GM19240 (cell line): ENCODE results near the gene MAT2A.
"Not testable (repeated sequence)": the region's sequence is repeated elsewhere in the genome, so short reads cannot be mapped to it uniquely, and the experiment has no call there.

Experiments
- DNase-seq: peaks from one replicate; pipeline ENCODE4 v3.0.0; 2011; ENCODE audit warnings: low spot score; ENCODE audit not compliant: insufficient read length

MAT2A gene

GRCh38 chr2:85579266-85579935 lies 40.4 kb downstream of the MAT2A start:
- no peak for DNase-seq

GRCh38 chr2:85580206-85580605 lies 41.2 kb downstream of the MAT2A start:
- no peak for DNase-seq

- DNase-seq = no peak
Observed at GRCh38 chr2:85582492-85582891, 43.5 kb downstream of the MAT2A start.

- DNase-seq = peak; percentile 70
Observed at GRCh38 chr2:85583667-85584353, 44.8 kb downstream of the MAT2A start.

GRCh38 chr2:85584354-85584856 lies 45.4 kb downstream of the MAT2A start, which contains the start of gene VAMP5:
VAMP5 (plus strand) TSS chr2:85584431; CDS start chr2:85584491, 60 bp downstream.
- no peak for DNase-seq

- no peak for DNase-seq
Observed at GRCh38 chr2:85584857-85585780, 46.2 kb downstream of the MAT2A start.

GRCh38 chr2:85585781-85586105 lies 46.8 kb downstream of the MAT2A start:
- no peak for DNase-seq

GRCh38 chr2:85588236-85588635 lies 49.3 kb downstream of the MAT2A start:
- no peak for DNase-seq

- no peak for DNase-seq
Observed at GRCh38 chr2:85588645-85589044, 49.7 kb downstream of the MAT2A start.

- DNase-seq = no peak
Observed at GRCh38 chr2:85589181-85589580, 50.2 kb downstream of the MAT2A start.

- DNase-seq = no peak
Observed at GRCh38 chr2:85589982-85590791, 51.2 kb downstream of the MAT2A start.

GRCh38 chr2:85590950-85591349 lies 52.0 kb downstream of the MAT2A start:
- DNase-seq = no peak

GRCh38 chr2:85591563-85591962 lies 52.6 kb downstream of the MAT2A start:
- DNase-seq = no peak

GRCh38 chr2:85592299-85592698 lies 53.3 kb downstream of the MAT2A start:
- DNase-seq = not testable (repeated sequence)

GRCh38 chr2:85593023-85593422 lies 54.1 kb downstream of the MAT2A start:
- DNase-seq = no peak
